ENCODE data around the gene PM20D1.

GRCh38 chr1:205896351-205896750 is 46.4 kb upstream of the PM20D1 start:
- no peak for TF ChIP-seq POLR2AphosphoS5 (IDR thresholded peaks at IDR 0.05)
- TF ChIP-seq CTCF (IDR thresholded peaks at IDR 0.05): no peak

All from gastroesophageal sphincter (tissue), 3 donors.